ENCODE results near the gene C7orf57. TPM values are rescaled to one million over a fixed set of nuclear protein-coding genes. Genes with fewer than 3 reads are reported as not detected.

C7orf57 gene
- total RNA-seq, 1 experiment from 2014 or later, result 3.2 TPM

DNA sequence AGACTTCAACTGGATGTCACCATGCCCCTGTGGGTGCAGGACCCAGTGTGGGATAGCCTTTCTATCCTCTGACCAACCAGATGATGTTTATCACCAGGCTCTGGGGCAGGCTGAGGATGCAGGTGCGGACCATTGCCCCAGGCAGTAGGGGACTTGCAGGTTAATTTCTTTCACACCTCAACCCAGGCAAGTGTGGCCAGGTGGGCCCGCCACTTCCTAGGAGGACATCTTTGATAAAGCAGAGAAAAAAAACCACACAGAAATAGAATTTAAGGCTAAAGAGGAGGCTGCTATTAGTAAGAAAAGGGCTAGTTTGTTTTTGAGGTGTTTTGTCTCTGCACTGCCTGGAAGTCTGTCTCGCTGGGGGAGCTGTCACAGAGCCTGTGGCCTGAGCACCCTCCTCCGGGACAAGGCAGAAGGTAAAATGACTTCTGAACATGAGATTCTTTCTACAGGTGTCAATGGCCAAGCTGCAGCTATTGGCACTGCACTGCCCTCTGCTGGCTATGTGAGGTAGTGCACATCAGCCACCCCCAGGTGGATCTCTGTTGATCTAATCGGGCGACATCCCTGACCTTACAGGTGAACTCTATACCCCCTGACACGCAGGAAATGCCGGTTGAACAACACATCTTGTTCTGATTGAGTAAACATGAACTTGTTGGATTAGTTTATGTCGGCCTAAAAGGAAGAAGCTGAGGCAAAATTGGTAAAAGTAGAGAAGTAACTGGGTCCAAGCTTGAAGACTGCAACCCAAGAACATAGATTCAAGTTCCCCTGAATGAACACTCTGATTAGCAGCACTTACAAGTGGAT is 74.7 kb downstream of the C7orf57 start:
- BruUV-seq (replicated peaks), result no TSS peak
- ATAC-seq (peak; percentile 77), DNase-seq (ENCODE audit: low read depth, low spot score) (peak; percentile 90)
- peak overlapping the region; percentile 55 for H3K27ac ChIP-seq (ENCODE audit: low read length)
- no peak for TF ChIP-seq SIN3A (IDR thresholded peaks at IDR 0.05; ENCODE audit: borderline replicate concordance, insufficient read depth, low read depth, low read length)
- TF ChIP-seq, protein P1, sequence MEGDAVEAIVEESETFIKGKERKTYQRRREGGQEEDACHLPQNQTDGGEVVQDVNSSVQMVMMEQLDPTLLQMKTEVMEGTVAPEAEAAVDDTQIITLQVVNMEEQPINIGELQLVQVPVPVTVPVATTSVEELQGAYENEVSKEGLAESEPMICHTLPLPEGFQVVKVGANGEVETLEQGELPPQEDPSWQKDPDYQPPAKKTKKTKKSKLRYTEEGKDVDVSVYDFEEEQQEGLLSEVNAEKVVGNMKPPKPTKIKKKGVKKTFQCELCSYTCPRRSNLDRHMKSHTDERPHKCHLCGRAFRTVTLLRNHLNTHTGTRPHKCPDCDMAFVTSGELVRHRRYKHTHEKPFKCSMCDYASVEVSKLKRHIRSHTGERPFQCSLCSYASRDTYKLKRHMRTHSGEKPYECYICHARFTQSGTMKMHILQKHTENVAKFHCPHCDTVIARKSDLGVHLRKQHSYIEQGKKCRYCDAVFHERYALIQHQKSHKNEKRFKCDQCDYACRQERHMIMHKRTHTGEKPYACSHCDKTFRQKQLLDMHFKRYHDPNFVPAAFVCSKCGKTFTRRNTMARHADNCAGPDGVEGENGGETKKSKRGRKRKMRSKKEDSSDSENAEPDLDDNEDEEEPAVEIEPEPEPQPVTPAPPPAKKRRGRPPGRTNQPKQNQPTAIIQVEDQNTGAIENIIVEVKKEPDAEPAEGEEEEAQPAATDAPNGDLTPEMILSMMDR (IDR thresholded peaks at IDR 0.05), result peak; percentile 100
- peak; percentile 29; the same call in 1 of the 2 replicates for TF ChIP-seq POLR2AphosphoS5 (IDR thresholded peaks at IDR 0.05; ENCODE audit: low read depth, low read length)
- CTCF ChIA-PET, result interaction anchor here (0.8 to 2.1 kb wide), 7 partner anchors 30 to 165 kb away, joined by 3 to 22 read pairs (median 7); no protein-coding TSS in a partner anchor
- no peaks in the 10 kb centered on the region for H3K9me3 ChIP-seq (ENCODE audit: control insufficient read depth, insufficient read depth, low read depth, low read length)
- H3K27me3 ChIP-seq (ENCODE audit: control insufficient read depth, insufficient read depth, low read length), result no peaks in the 10 kb centered on the region
- H3K36me3 ChIP-seq (ENCODE audit: control insufficient read depth, insufficient read depth, low read length), result peaks cover 23% of the 10 kb centered on the region
- intact Hi-C loops (cut with micrococcal nuclease; ENCODE audit: unreplicated experiment), result loop anchor here (1.0 to 5.0 kb wide), 3 partner anchors 45 to 1742 kb away; no protein-coding TSS in a partner anchor
- H3K4me1 ChIP-seq (ENCODE audit: control insufficient read depth, insufficient read depth, low read length), result peaks cover 50% of the 10 kb centered on the region
- in situ Hi-C loops (cut with HindIII; ENCODE audit: low pct_unique_long_range_greater_than_20kb, low sequenced_read_pairs), result no loop called here
- H3K4me3 ChIP-seq (ENCODE audit: low read depth in 2 of 2, low read length in 2 of 2), result no peak overlapping the region
- POLR2A ChIA-PET, result interaction anchor here (0.6 kb wide), 1 partner anchor 150 kb away, joined by 8 read pairs; no protein-coding TSS in a partner anchor

DNA sequence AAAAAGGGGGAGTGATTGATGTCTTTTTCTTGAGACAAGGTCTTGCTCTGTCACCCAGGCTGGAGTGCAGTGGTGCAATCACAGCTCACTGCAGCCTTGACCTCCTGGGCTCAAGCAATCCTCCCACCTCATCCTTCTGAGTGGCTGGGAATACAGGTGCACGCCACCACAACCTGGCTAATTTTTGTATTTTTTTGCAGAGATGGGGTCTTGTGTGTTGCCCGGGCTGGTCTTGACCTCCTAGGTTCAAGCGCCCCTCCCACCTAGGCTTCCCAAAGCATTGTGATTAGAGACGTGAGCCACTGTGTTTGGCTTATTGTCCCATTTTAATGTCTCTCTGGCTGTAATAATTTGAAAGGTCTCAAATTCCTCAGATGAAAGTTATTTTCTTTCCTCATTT is 75.5 kb downstream of the C7orf57 start:
- Histone ChIP-seq H3K36me3 (ENCODE audit: control insufficient read depth, insufficient read depth, low read length) (peaks cover 15% of the 10 kb centered on the region), H3K4me1 (ENCODE audit: control insufficient read depth, insufficient read depth, low read length) (peaks cover 50% of the 10 kb centered on the region), H3K9me3 (ENCODE audit: control insufficient read depth, insufficient read depth, low read depth, low read length) (no peaks in the 10 kb centered on the region), H3K4me3 (ENCODE audit: low read depth in 2 of 2, low read length in 2 of 2) (no peak overlapping the region), H3K27ac (ENCODE audit: low read length) (peak overlapping the region; percentile 55; the same call in 1 of the 2 replicates), H3K27me3 (ENCODE audit: control insufficient read depth, insufficient read depth, low read length) (no peaks in the 10 kb centered on the region)
- intact Hi-C loops (cut with micrococcal nuclease; ENCODE audit: unreplicated experiment), result loop anchor here (1.0 to 5.0 kb wide), 3 partner anchors 44 to 1741 kb away; no protein-coding TSS in a partner anchor
- ChIA-PET POLR2A (no interaction called here), CTCF (interaction anchor here (0.8 to 2.1 kb wide), 7 partner anchors 29 to 166 kb away, joined by 3 to 22 read pairs (median 7); no protein-coding TSS in a partner anchor)
- DNase-seq (ENCODE audit: low read depth, low spot score) (no peak), ATAC-seq (no peak)
- BruUV-seq (replicated peaks), result no TSS peak
- in situ Hi-C loops (cut with HindIII; ENCODE audit: low pct_unique_long_range_greater_than_20kb, low sequenced_read_pairs), result no loop called here
- TF ChIP-seq, protein P1 (IDR thresholded peaks at IDR 0.05), result no peak
- no peak for TF ChIP-seq POLR2AphosphoS5 (IDR thresholded peaks at IDR 0.05; ENCODE audit: low read depth, low read length)
- TF ChIP-seq TCF7L2 (IDR thresholded peaks at IDR 0.05; ENCODE audit: low read depth, low read length), result no peak
- TF ChIP-seq, protein P2, sequence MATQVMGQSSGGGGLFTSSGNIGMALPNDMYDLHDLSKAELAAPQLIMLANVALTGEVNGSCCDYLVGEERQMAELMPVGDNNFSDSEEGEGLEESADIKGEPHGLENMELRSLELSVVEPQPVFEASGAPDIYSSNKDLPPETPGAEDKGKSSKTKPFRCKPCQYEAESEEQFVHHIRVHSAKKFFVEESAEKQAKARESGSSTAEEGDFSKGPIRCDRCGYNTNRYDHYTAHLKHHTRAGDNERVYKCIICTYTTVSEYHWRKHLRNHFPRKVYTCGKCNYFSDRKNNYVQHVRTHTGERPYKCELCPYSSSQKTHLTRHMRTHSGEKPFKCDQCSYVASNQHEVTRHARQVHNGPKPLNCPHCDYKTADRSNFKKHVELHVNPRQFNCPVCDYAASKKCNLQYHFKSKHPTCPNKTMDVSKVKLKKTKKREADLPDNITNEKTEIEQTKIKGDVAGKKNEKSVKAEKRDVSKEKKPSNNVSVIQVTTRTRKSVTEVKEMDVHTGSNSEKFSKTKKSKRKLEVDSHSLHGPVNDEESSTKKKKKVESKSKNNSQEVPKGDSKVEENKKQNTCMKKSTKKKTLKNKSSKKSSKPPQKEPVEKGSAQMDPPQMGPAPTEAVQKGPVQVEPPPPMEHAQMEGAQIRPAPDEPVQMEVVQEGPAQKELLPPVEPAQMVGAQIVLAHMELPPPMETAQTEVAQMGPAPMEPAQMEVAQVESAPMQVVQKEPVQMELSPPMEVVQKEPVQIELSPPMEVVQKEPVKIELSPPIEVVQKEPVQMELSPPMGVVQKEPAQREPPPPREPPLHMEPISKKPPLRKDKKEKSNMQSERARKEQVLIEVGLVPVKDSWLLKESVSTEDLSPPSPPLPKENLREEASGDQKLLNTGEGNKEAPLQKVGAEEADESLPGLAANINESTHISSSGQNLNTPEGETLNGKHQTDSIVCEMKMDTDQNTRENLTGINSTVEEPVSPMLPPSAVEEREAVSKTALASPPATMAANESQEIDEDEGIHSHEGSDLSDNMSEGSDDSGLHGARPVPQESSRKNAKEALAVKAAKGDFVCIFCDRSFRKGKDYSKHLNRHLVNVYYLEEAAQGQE (IDR thresholded peaks at IDR 0.05; ENCODE audit: insufficient read depth in 1 of 2, low read depth in 2 of 2, low read length in 1 of 2), result no peak
- TF ChIP-seq SIN3A (IDR thresholded peaks at IDR 0.05; ENCODE audit: borderline replicate concordance, insufficient read depth, low read depth, low read length), result no peak

Other genes with a start within 250 kb of the C7orf57 start
- gene PKD1L1, start 87.1 kb upstream of the C7orf57 start, total RNA-seq (2021; ENCODE audit: unreplicated experiment), result 2.2 TPM
- gene HUS1, start 55.9 kb upstream of the C7orf57 start, total RNA-seq (2021; ENCODE audit: unreplicated experiment), result 72.7 TPM
- gene SUN3, start 6.4 kb upstream of the C7orf57 start, total RNA-seq (2021; ENCODE audit: unreplicated experiment), result 0.49 TPM
- gene UPP1, start 53.7 kb downstream of the C7orf57 start, total RNA-seq (2021; ENCODE audit: unreplicated experiment), result 331 TPM
- gene ABCA13, start 135.9 kb downstream of the C7orf57 start, total RNA-seq (2021; ENCODE audit: unreplicated experiment), result 1.7 TPM